IMR-90 (cell line): ENCODE data around the gene HLA-DQA1. TPM values are rescaled to one million over a fixed set of nuclear protein-coding genes. Genes with fewer than 3 reads are reported as not detected.

ENCODE experiments used
- ATAC-seq: fragments of 200-7000 bp; cut with Tn5 transposase; 2 replicates; pipeline ENCODE4 v1.9.1; 2020; ENCODE audit warnings: low read depth, mild to moderate bottlenecking, moderate library complexity
- BruUV-seq: library from RNA; stranded (reverse); fragments of 400-500 nt; replicated peaks from 2 replicates; lab custom pipeline; 2021; lab: Mats Ljungman, UMichigan
- CTCF ChIA-PET: fragments of 300-600 bp; formaldehyde crosslinking; extraction: SDS; loops from one replicate; lab custom pipeline; 2021; ENCODE audit warnings: antibody characterized with exemption; lab: Yijun Ruan, JAX
- POLR2A ChIA-PET: fragments of 300-600 bp; sonication (Branson Sonifier 250); formaldehyde crosslinking; loops from one replicate; lab custom pipeline; 2022; ENCODE audit warnings: antibody characterized with exemption; ENCODE audit not compliant: unreplicated experiment; lab: Charles Lee
- DNase-seq: peaks from one replicate; pipeline ENCODE4 v3.0.0; 2013
- H2AFZ ChIP-seq: replicated peaks from 2 replicates; pipeline ENCODE3; 2013; ENCODE audit warnings: low read length, mild to moderate bottlenecking; ENCODE audit not compliant: poor library complexity
- H2AK5ac ChIP-seq: 2 replicates; pipeline ENCODE4 v1.6.1; 2013; ENCODE audit warnings: low read depth, low read length, inconsistent platforms
- H2AK9ac ChIP-seq: replicated peaks from 2 replicates; pipeline ENCODE3; 2013; ENCODE audit warnings: mild to moderate bottlenecking, low read depth, low read length, moderate library complexity; ENCODE audit not compliant: poor library complexity
- H2BK120ac ChIP-seq: 2 replicates; pipeline ENCODE4 v1.6.1; 2013; ENCODE audit warnings: low read depth, low read length, inconsistent platforms
- H2BK15ac ChIP-seq: 3 replicates; pipeline ENCODE4 v1.6.1; 2013; ENCODE audit warnings: low read depth, low read length, inconsistent platforms
- H2BK20ac ChIP-seq: 2 replicates; pipeline ENCODE4 v1.6.1; 2013; ENCODE audit warnings: low read depth, mild to moderate bottlenecking, inconsistent platforms, low read length, moderate library complexity
- H2BK5ac ChIP-seq: 2 replicates; pipeline ENCODE4 v1.6.1; 2013; ENCODE audit warnings: mild to moderate bottlenecking, low read depth, low read length, inconsistent platforms; ENCODE audit not compliant: poor library complexity, severe bottlenecking
- H3K14ac ChIP-seq: replicated peaks from 2 replicates; pipeline ENCODE4 v1.6.1; 2013; ENCODE audit warnings: low read depth, low read length, inconsistent platforms
- H3K18ac ChIP-seq: 2 replicates; pipeline ENCODE4 v1.6.1; 2013; ENCODE audit warnings: low read depth, low read length, control low read depth
- H3K23ac ChIP-seq: 2 replicates; pipeline ENCODE4 v1.6.1; 2013; ENCODE audit warnings: low read depth, low read length, inconsistent platforms
- H3K27ac ChIP-seq: 2 replicates; pipeline ENCODE4 v1.5.1; 2013; ENCODE audit warnings: mild to moderate bottlenecking, control low read depth, low read length; ENCODE audit not compliant: insufficient read depth
- H3K27me3 ChIP-seq: 2 replicates; pipeline ENCODE4 v1.6.1; 2013; ENCODE audit warnings: low read length; ENCODE audit not compliant: control insufficient read depth, insufficient read depth
- H3K36me3 ChIP-seq: 2 replicates; pipeline ENCODE4 v1.6.1; 2013; ENCODE audit warnings: low read length, mixed read lengths; ENCODE audit not compliant: control insufficient read depth, insufficient read depth
- H3K4ac ChIP-seq: 2 replicates; pipeline ENCODE4 v1.6.1; 2013; ENCODE audit warnings: low read depth, low read length, inconsistent platforms
- H3K4me1 ChIP-seq: 2 replicates; pipeline ENCODE4 v1.6.1; 2013; ENCODE audit warnings: low read length, mixed read lengths; ENCODE audit not compliant: control insufficient read depth, insufficient read depth
- H3K4me2 ChIP-seq: 2 replicates; pipeline ENCODE4 v1.6.1; 2013; ENCODE audit warnings: low read depth, mild to moderate bottlenecking, control low read depth, low read length, moderate library complexity
- H3K4me3 ChIP-seq: 2 replicates; pipeline ENCODE4 v1.5.1; 2013; ENCODE audit warnings: low read depth, mild to moderate bottlenecking, control low read depth, low read length, moderate library complexity; ENCODE audit not compliant: insufficient read depth
- H3K56ac ChIP-seq: 2 replicates; pipeline ENCODE4 v1.6.1; 2013; ENCODE audit warnings: low read length, inconsistent platforms; ENCODE audit not compliant: insufficient read depth; ENCODE audit errors: extremely low read depth
- H3K79me1 ChIP-seq, 2 experiments: 2 replicates each; pipeline ENCODE4 v1.6.1; 2013; ENCODE audit warnings: low read length in 2 of 2, inconsistent platforms in 1 of 2, low read depth in 1 of 2
- H3K9ac ChIP-seq: 2 replicates; pipeline ENCODE4 v1.6.1; 2013; ENCODE audit warnings: low read depth, low read length, control low read depth
- H3K9me1 ChIP-seq: 2 replicates; pipeline ENCODE4 v1.6.1; 2013; ENCODE audit warnings: low read length, inconsistent platforms; ENCODE audit not compliant: insufficient read depth
- H3K9me3 ChIP-seq: 2 replicates; pipeline ENCODE4 v1.6.1; 2013; ENCODE audit warnings: low read length; ENCODE audit not compliant: control insufficient read depth, insufficient read depth
- H4K20me1 ChIP-seq: 2 replicates; pipeline ENCODE4 v1.6.1; 2013; ENCODE audit warnings: low read length, inconsistent platforms; ENCODE audit not compliant: insufficient read depth
- H4K5ac ChIP-seq: 2 replicates; pipeline ENCODE4 v1.6.1; 2013; ENCODE audit warnings: mild to moderate bottlenecking, low read depth, low read length, control low read depth
- H4K8ac ChIP-seq, 2 experiments: 2 replicates each; pipeline ENCODE4 v1.6.1; 2013; ENCODE audit warnings: low read depth in 2 of 2, low read length in 2 of 2, control low read depth in 1 of 2, inconsistent platforms in 1 of 2
- H4K91ac ChIP-seq: 2 replicates; pipeline ENCODE4 v1.6.1; 2013; ENCODE audit warnings: low read depth, low read length, inconsistent platforms; ENCODE audit not compliant: insufficient read depth
- WGBS, 2 experiments: methylation state at CpG; one replicate each; pipeline versions ENCODE4 v1.1.5 to v1.1.7; 2013; ENCODE audit warnings: missing lambda C conversion rate in 2 of 2; ENCODE audit not compliant: insufficient read length in 1 of 2; ENCODE audit errors: extremely low coverage in 2 of 2; 5-methylcytosine and 5-hydroxymethylcytosine counted together
- dilution Hi-C: fragments of 300-500 bp; cut with HindIII; formaldehyde crosslinking; loops from one replicate; pipeline ENCODE4 v1.14.3; 2018; ENCODE audit warnings: low sequenced_read_pairs; ENCODE audit not compliant: unreplicated experiment
- in situ Hi-C: fragments of 300-500 bp; cut with MboI; formaldehyde crosslinking; loops from 3 replicates; pipeline ENCODE4 v1.14.3; 2019; ENCODE audit warnings: low sequenced_read_pairs, inconsistent platforms, mixed read lengths
- intact Hi-C: fragments of 100-400 bp; cut with micrococcal nuclease; formaldehyde crosslinking; loops from 2 replicates; pipeline ENCODE4 v1.10.0; 2022
- polyA plus RNA-seq, 3 experiments: library from polyadenylated mRNA; depleted of rRNA; stranded (reverse); fragments of >200 nt; gene quantifications; 2 replicates each; pipeline ENCODE4 v1.2.3, GENCODE V29; 2012; ENCODE audit warnings: low replicate concordance in 1 of 3
- total RNA-seq: library from RNA; depleted of rRNA; stranded (reverse); fragments of >200 nt; gene quantifications from 2 replicates; pipeline ENCODE4 v1.2.3, GENCODE V29; 2012; rRNA removed
- TF ChIP-seq, protein P1 (sequence below): conservative IDR thresholded peaks from 2 replicates; pipeline ENCODE4 v1.5.1; 2012; ENCODE audit warnings: mild to moderate bottlenecking, low read depth, low read length, improper control_type of control experiment

Gene HLA-DQA1
- total and polyA plus RNA-seq, 2 of the 4 experiments (the other 2 are of a cell fraction): not detected

DNA sequence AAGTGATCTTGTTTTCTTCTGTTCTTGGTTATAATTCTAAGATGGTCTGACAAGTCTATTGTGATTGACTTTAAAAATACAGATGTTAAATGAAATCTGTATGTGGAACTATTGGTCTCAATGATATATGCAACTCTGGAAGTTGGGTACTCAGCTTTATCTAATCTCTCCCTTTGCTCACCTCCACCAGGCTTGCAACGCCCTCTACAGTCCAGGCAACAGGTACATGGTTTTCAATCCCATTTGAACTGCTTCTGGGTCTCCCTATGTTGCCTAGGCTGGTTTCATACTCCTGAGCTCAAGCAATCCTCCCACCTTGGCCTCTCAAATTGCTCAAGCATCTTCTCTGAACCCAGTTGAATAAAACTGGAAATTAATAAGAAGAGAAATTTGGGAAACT is 54.8 kb downstream of the HLA-DQA1 start:
- Histone ChIP-seq H3K18ac (no peak overlapping the region), H4K91ac (no peak overlapping the region), H2AK9ac (no peak overlapping the region), H3K14ac (no peak overlapping the region), H3K9me3 (no peaks in the 10 kb centered on the region), H4K8ac (no peak overlapping the region), H3K4me3 (no peak overlapping the region), H3K27me3 (no peaks in the 10 kb centered on the region), H3K27ac (no peak overlapping the region), H3K23ac (no peak overlapping the region), H3K9me1 (no peaks in the 10 kb centered on the region), H3K4ac (no peak overlapping the region), H3K56ac (no peak overlapping the region), H2AK5ac (no peak overlapping the region), H2AFZ (no peak overlapping the region), H4K20me1 (no peaks in the 10 kb centered on the region), H3K4me2 (no peak overlapping the region), H2BK20ac (no peak overlapping the region), H3K36me3 (no peaks in the 10 kb centered on the region), H3K4me1 (no peaks in the 10 kb centered on the region), H3K79me1 (no peaks in the 10 kb centered on the region), H4K5ac (no peak overlapping the region), H2BK15ac (no peak overlapping the region), H3K9ac (no peak overlapping the region), H2BK5ac (no peak overlapping the region), H2BK120ac (no peak overlapping the region)
- WGBS, 2 experiments: 0% methylated on average over 1 of the region's 1 CpG; no CpG with 5 or more reads in 1 of the 2 experiments
- ATAC-seq: no peak
- BruUV-seq: no TSS peak
- dilution Hi-C loops: no loop called here
- in situ Hi-C loops: loop anchor here (10.0 kb wide), 2 partner anchors 277 to 447 kb away; no protein-coding TSS in a partner anchor
- intact Hi-C loops: no loop called here
- POLR2A ChIA-PET: no interaction called here
- CTCF ChIA-PET: no interaction called here
- no peak for DNase-seq
- TF ChIP-seq, protein P1, sequence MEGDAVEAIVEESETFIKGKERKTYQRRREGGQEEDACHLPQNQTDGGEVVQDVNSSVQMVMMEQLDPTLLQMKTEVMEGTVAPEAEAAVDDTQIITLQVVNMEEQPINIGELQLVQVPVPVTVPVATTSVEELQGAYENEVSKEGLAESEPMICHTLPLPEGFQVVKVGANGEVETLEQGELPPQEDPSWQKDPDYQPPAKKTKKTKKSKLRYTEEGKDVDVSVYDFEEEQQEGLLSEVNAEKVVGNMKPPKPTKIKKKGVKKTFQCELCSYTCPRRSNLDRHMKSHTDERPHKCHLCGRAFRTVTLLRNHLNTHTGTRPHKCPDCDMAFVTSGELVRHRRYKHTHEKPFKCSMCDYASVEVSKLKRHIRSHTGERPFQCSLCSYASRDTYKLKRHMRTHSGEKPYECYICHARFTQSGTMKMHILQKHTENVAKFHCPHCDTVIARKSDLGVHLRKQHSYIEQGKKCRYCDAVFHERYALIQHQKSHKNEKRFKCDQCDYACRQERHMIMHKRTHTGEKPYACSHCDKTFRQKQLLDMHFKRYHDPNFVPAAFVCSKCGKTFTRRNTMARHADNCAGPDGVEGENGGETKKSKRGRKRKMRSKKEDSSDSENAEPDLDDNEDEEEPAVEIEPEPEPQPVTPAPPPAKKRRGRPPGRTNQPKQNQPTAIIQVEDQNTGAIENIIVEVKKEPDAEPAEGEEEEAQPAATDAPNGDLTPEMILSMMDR: no peak

Other genes starting within 250 kb of the HLA-DQA1 start
- gene BTNL2, start 230.2 kb upstream of the HLA-DQA1 start, total RNA-seq: not detected in 2 replicates
- gene BTNL2, start 230.2 kb upstream of the HLA-DQA1 start, polyA plus RNA-seq (2012; rRNA removed): not detected in 2 replicates
- gene HLA-DRA, start 197.5 kb upstream of the HLA-DQA1 start, total RNA-seq: not detected in 2 replicates
- gene HLA-DRA, start 197.5 kb upstream of the HLA-DQA1 start, polyA plus RNA-seq (2012; rRNA removed): not detected in 2 replicates
- not detected in 2 replicates for gene HLA-DRB5, start 107.1 kb upstream of the HLA-DQA1 start, total RNA-seq
- gene HLA-DRB5, start 107.1 kb upstream of the HLA-DQA1 start, polyA plus RNA-seq (2012; rRNA removed): not detected in 2 replicates
- gene HLA-DRB1, start 47.6 kb upstream of the HLA-DQA1 start, total RNA-seq: not detected in 2 replicates
- not detected in 2 replicates for gene HLA-DRB1, start 47.6 kb upstream of the HLA-DQA1 start, polyA plus RNA-seq (2012; rRNA removed)
- gene HLA-DQB1, start 29.3 kb downstream of the HLA-DQA1 start, total RNA-seq: not detected in 2 replicates
- gene HLA-DQB1, start 29.3 kb downstream of the HLA-DQA1 start, polyA plus RNA-seq (2012; rRNA removed): not detected in 2 replicates
- not detected in 2 replicates for gene HLA-DQA2, start 104.0 kb downstream of the HLA-DQA1 start, total RNA-seq
- not detected in 2 replicates for gene HLA-DQA2, start 104.0 kb downstream of the HLA-DQA1 start, polyA plus RNA-seq (2012; rRNA removed)
- not detected in 2 replicates for gene HLA-DQB2, start 126.1 kb downstream of the HLA-DQA1 start, total RNA-seq
- gene HLA-DQB2, start 126.1 kb downstream of the HLA-DQA1 start, polyA plus RNA-seq (2012; rRNA removed): not detected in 2 replicates
- gene HLA-DOB, start 179.6 kb downstream of the HLA-DQA1 start, total RNA-seq: 0.28 and 0.36 TPM in 2 replicates
- gene HLA-DOB, start 179.6 kb downstream of the HLA-DQA1 start, polyA plus RNA-seq (2012; rRNA removed): 1.6 and 2.3 TPM in 2 replicates
- gene TAP2, start 201.3 kb downstream of the HLA-DQA1 start, total RNA-seq: 6.6 and 8.1 TPM in 2 replicates
- gene TAP2, start 201.3 kb downstream of the HLA-DQA1 start, polyA plus RNA-seq (2012; rRNA removed): 11.4 and 13.4 TPM in 2 replicates
- 26.1 and 33.3 TPM in 2 replicates for gene PSMB8, start 206.6 kb downstream of the HLA-DQA1 start, total RNA-seq
- gene PSMB8, start 206.6 kb downstream of the HLA-DQA1 start, polyA plus RNA-seq (2012; rRNA removed): 31.6 and 31.8 TPM in 2 replicates
- 20.8 and 27.6 TPM in 2 replicates for gene TAP1, start 216.3 kb downstream of the HLA-DQA1 start, total RNA-seq
- gene TAP1, start 216.3 kb downstream of the HLA-DQA1 start, polyA plus RNA-seq (2012; rRNA removed): 19.5 and 20.1 TPM in 2 replicates
- gene PSMB9, start 216.8 kb downstream of the HLA-DQA1 start, total RNA-seq: 8.3 and 9.0 TPM in 2 replicates
- 12.6 and 12.8 TPM in 2 replicates for gene PSMB9, start 216.8 kb downstream of the HLA-DQA1 start, polyA plus RNA-seq (2012; rRNA removed)